A549 (cell line): ENCODE data around the gene CNOT9. TPM values are rescaled to one million over a fixed set of nuclear protein-coding genes. Genes with fewer than 3 reads are reported as not detected.

ENCODE experiments used
- ATAC-seq, 2 experiments: fragments of 200-7000 bp in 1 of 2; fragments of >200 bp in 1 of 2; cut with Nextera tagmentation in 1 of 2; cut with Tn5 transposase in 1 of 2; 3 replicates each; pipeline versions ENCODE4 v1.8.0 to v1.9.1; 2018 to 2020; ENCODE audit warnings: mild to moderate bottlenecking in 1 of 2, moderate library complexity in 1 of 2
- CTCF ChIA-PET: fragments of 300-600 bp; sonication (Branson Sonifier 250); formaldehyde crosslinking; extraction: SDS; loops from one replicate; lab custom pipeline; 2021; ENCODE audit warnings: antibody characterized with exemption, inconsistent platforms; lab: Yijun Ruan, JAX
- POLR2A ChIA-PET: fragments of 350-600 bp; formaldehyde crosslinking; extraction: SDS; loops from one replicate; lab custom pipeline; 2021; ENCODE audit warnings: antibody characterized with exemption, inconsistent platforms; lab: Yijun Ruan, JAX
- DNase-seq, 2 experiments: peaks; one replicate each; pipeline versions ENCODE4 v3.0.0 to v3.0.0-alpha.2; 2011 to 2016; ENCODE audit warnings: low read depth in 1 of 2, low spot score in 1 of 2
- FAIRE-seq: peaks from 2 replicates; lab custom pipeline; 2011; peaks lifted over from hg19 to GRCh38; lab: Jason Lieb, UNC
- H3K27ac ChIP-seq, 2 experiments: fragments of >200 bp; sonication (Bioruptor Twin); formaldehyde crosslinking; 3 replicates each; pipeline ENCODE4 v1.5.1; 2016 to 2017
- H3K4me1 ChIP-seq: fragments of >200 bp; sonication (Bioruptor Twin); formaldehyde crosslinking; 3 replicates; pipeline ENCODE4 v1.6.1; 2016
- H3K4me2 ChIP-seq: fragments of >200 bp; sonication (Bioruptor Twin); formaldehyde crosslinking; 3 replicates; pipeline ENCODE4 v1.6.1; 2016
- H3K4me3 ChIP-seq: fragments of >200 bp; sonication (Bioruptor Twin); formaldehyde crosslinking; 3 replicates; pipeline ENCODE4 v1.5.1; 2016
- H3K9me3 ChIP-seq: fragments of >200 bp; sonication (Bioruptor Twin); formaldehyde crosslinking; 3 replicates; pipeline ENCODE4 v1.6.1; 2016
- BHLHE40 ChIP-seq: IDR thresholded peaks from 2 replicates; pipeline ENCODE4 v1.6.1; 2012; ENCODE audit warnings: low read depth, low read length, inconsistent platforms
- CEBPB ChIP-seq, 2 experiments: fragments of >200 bp in 1 of 2; sonication (Bioruptor Twin) in 1 of 2; formaldehyde crosslinking in 1 of 2; IDR thresholded peaks; 2 replicates each; pipeline ENCODE4 v1.6.1; 2012 to 2016
- CHD4 ChIP-seq: fragments of 200-600 bp; sonication (generic); IDR thresholded peaks from 2 replicates; pipeline ENCODE4 v1.6.1; 2016; ENCODE audit warnings: antibody characterized with exemption, mild to moderate bottlenecking, borderline replicate concordance
- CTCF ChIP-seq: fragments of >200 bp; sonication (Bioruptor Twin); formaldehyde crosslinking; IDR thresholded peaks from 3 replicates; pipeline ENCODE4 v1.5.1; 2016
- ESRRA ChIP-seq: fragments of 150-350 bp; IDR thresholded peaks from 2 replicates; pipeline ENCODE4 v1.6.1; 2014; ENCODE audit warnings: mild to moderate bottlenecking, low read length, borderline replicate concordance
- FOSB ChIP-seq: fragments of 250-450 bp; sonication (Bioruptor Pico); IDR thresholded peaks from 2 replicates; pipeline ENCODE4 v1.5.0; 2020; ENCODE audit warnings: mild to moderate bottlenecking, moderate library complexity
- FOSL2 ChIP-seq, 2 experiments: fragments of 450-650 bp in 1 of 2; fragments of >200 bp in 1 of 2; sonication (Bioruptor Twin) in 1 of 2; formaldehyde crosslinking; IDR thresholded peaks; 2 replicates each; pipeline versions ENCODE4 v1.5.0 to v1.6.1; 2016 to 2020; ENCODE audit warnings: mild to moderate bottlenecking in 1 of 2, moderate library complexity in 1 of 2
- GATA3 ChIP-seq: IDR thresholded peaks from 2 replicates; pipeline ENCODE4 v1.6.1; 2012; ENCODE audit warnings: borderline replicate concordance
- HDAC2 ChIP-seq: fragments of 200-600 bp; sonication (generic); IDR thresholded peaks from 2 replicates; pipeline ENCODE4 v1.6.1; 2016
- HEYL ChIP-seq: fragments of 250-450 bp; sonication (Bioruptor Pico); IDR thresholded peaks from 2 replicates; pipeline ENCODE4 v1.8.0; 2021; ENCODE audit warnings: mild to moderate bottlenecking, moderate library complexity
- JUN ChIP-seq, 2 experiments: fragments of >200 bp; sonication (Bioruptor Twin); formaldehyde crosslinking; IDR thresholded peaks; 2 replicates in 1 of 2; 3 replicates in 1 of 2; pipeline ENCODE4 v1.6.1; 2016 to 2017
- KDM1A ChIP-seq: fragments of 200-600 bp; sonication (generic); IDR thresholded peaks from 2 replicates; pipeline ENCODE4 v1.6.1; 2016; ENCODE audit warnings: low read depth, mild to moderate bottlenecking
- MAFK ChIP-seq: fragments of 450-650 bp; IDR thresholded peaks from 2 replicates; pipeline ENCODE4 v1.6.1; 2014; ENCODE audit not compliant: partially characterized antibody
- MAZ ChIP-seq: fragments of 150-350 bp; IDR thresholded peaks from 2 replicates; pipeline ENCODE4 v1.6.1; 2014; ENCODE audit warnings: antibody characterized with exemption, low read depth, low read length, borderline replicate concordance
- MYC ChIP-seq: IDR thresholded peaks from 2 replicates; pipeline ENCODE4 v1.6.1; 2012; ENCODE audit warnings: mild to moderate bottlenecking, inconsistent platforms, low read length, improper control_type of control experiment, borderline replicate concordance
- NPAS2 ChIP-seq: fragments of 250-450 bp; sonication (Bioruptor Pico); IDR thresholded peaks from 2 replicates; pipeline ENCODE4 v1.8.0; 2022; ENCODE audit warnings: mild to moderate bottlenecking, moderate library complexity, borderline replicate concordance
- PBX3 ChIP-seq: IDR thresholded peaks from 2 replicates; pipeline ENCODE4 v1.6.1; 2012
- POLR2A ChIP-seq: IDR thresholded peaks from 2 replicates; pipeline ENCODE4 v1.6.1; 2012; ENCODE audit warnings: mild to moderate bottlenecking, low read length
- RAD21 ChIP-seq, 2 experiments: fragments of >200 bp in 1 of 2; sonication (Bioruptor Twin) in 1 of 2; formaldehyde crosslinking in 1 of 2; IDR thresholded peaks in 1 of 2; conservative IDR thresholded peaks in 1 of 2; 2 replicates in 1 of 2; 3 replicates in 1 of 2; pipeline ENCODE4 v1.6.1; 2012 to 2018; ENCODE audit warnings: inconsistent platforms in 1 of 2
- RCOR1 ChIP-seq: fragments of 150-350 bp; IDR thresholded peaks from 2 replicates; pipeline ENCODE4 v1.6.1; 2014; ENCODE audit warnings: antibody characterized with exemption, low read length, low read depth
- SREBF2 ChIP-seq: fragments of 450-650 bp; IDR thresholded peaks from 2 replicates; pipeline ENCODE4 v1.6.1; 2014; ENCODE audit warnings: mild to moderate bottlenecking, moderate library complexity
- TP53 ChIP-seq: fragments of 250-450 bp; sonication (Bioruptor Pico); IDR thresholded peaks from 2 replicates; pipeline ENCODE4 v1.5.0; 2021; ENCODE audit warnings: mild to moderate bottlenecking, moderate library complexity
- ZFP36 ChIP-seq: fragments of 450-650 bp; IDR thresholded peaks from 2 replicates; pipeline ENCODE4 v1.6.1; 2014; ENCODE audit warnings: borderline replicate concordance; ENCODE audit not compliant: partially characterized antibody
- ZSCAN20 ChIP-seq: fragments of 250-450 bp; sonication (Bioruptor Pico); IDR thresholded peaks from 2 replicates; pipeline ENCODE4 v1.8.0; 2022; ENCODE audit warnings: mild to moderate bottlenecking, moderate library complexity
- WGBS: methylation state at CpG from one replicate; pipeline ENCODE4 v1.1.6; 2017; ENCODE audit errors: missing lambda C conversion rate; 5-methylcytosine and 5-hydroxymethylcytosine counted together
- polyA plus RNA-seq, 4 experiments: library from polyadenylated mRNA; depleted of rRNA in 3 of 4; stranded (reverse); fragments of >200 nt; fragmentation: RNase III in 1 of 4; extraction: RNeasy Plus Mini Kit Qiagen cat#74134 plus additional on column Dnase treatment in 1 of 4; gene quantifications; 2 replicates in 3 of 4; 3 replicates in 1 of 4; pipeline ENCODE4 v1.2.3, GENCODE V29; 2011 to 2017

The CNOT9 gene
- polyA plus RNA-seq, 2 of the 4 experiments (the other 2 are of a cell fraction) = 42.7 to 87.4 TPM

DNA sequence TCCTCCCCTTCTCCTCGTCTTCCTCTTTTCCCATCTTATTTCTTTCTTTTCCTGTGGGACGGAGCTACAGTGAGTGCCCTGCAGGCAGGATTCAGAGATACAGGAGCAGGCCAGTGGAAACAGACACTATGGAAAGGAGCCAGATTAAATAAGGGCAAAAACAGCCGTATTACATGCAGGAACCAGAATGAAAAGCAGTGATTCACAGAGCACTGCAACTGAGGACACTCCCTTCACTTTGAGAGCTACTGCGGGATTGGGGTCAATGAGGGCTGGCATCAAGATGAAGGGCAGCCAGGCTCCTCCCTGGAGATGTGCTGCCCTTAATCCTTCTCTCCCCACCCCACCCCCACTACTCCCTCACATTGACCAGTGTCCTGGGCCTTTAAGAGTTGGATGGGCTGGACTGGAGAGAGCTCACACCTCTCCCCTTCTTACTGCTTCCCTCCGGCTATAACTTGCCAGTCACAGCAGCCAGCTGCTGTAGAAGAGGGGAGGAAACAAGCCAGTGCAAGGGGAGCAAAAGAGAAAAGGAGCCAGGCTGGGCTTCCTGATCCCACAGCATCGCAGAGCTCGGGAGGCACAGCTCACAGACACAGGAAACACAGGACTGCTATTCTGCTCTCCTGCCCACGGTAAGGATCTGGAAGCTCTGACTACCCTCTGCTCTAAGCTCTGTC is 38.9 kb downstream of the CNOT9 start, which contains the start of gene PLCD4 (continued):
- TF ChIP-seq MYC (no peak), RCOR1 (no peak)
- TF ChIP-seq, all 56 proteins: peak for 0

DNA sequence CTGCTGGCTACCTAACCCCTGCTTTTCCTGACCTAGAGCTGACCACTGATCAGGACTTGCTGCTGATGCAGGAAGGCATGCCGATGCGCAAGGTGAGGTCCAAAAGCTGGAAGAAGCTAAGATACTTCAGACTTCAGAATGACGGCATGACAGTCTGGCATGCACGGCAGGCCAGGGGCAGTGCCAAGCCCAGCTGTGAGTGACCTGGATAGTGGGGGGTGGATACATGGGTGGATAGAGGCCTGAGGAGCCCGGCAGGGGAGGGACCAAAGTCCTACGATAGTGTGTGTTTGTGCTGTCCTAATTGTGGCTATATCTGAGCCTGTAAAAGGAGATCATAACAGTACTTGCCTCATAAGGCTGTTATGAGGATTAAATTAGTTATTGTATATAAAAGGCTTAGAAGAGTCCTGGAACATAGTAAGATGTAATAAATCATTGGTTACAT is 47.3 kb downstream of the CNOT9 start:
- Histone ChIP-seq H3K9me3 (no peaks in the 10 kb centered on the region), H3K4me3 (no peak overlapping the region)
- 70% methylated on average over 6 of the region's 6 CpGs for whole genome bisulfite sequencing
- TF ChIP-seq FOSB (CRISPR knock-in tag) (no peak), ESRRA (no peak), FOSL2 (IDR thresholded peaks at IDR 0.05) (no peak), FOSL2 (CRISPR knock-in tag; IDR thresholded peaks at IDR 0.05) (no peak), NPAS2 (no peak), GATA3 (no peak), MAZ (no peak), CTCF (no peak), POLR2A (no peak), ZFP36 (no peak), ZSCAN20 (CRISPR knock-in tag) (no peak), PBX3 (no peak), SREBF2 (no peak), MAFK (no peak), BHLHE40 (no peak), TP53 (CRISPR knock-in tag) (no peak), JUN (IDR thresholded peaks at IDR 0.05) (no peak), CEBPB (IDR thresholded peaks at IDR 0.05) (no peak), CHD4 (no peak), HDAC2 (no peak), HEYL (CRISPR knock-in tag) (no peak)
- TF ChIP-seq, all 56 proteins: peak for 0
- no peak overlapping the region for H3K4me2 ChIP-seq
- ATAC-seq (peak; percentile 23 to 43; a peak in 4 of 6 replicates), DNase-seq (no peak), FAIRE-seq (no peak)
- ChIA-PET POLR2A (no interaction called here), CTCF (interaction anchor here (1.2 kb wide), 1 partner anchor 43 kb away, joined by 3 read pairs; no protein-coding TSS in a partner anchor)
- H3K27ac ChIP-seq = no peak overlapping the region
- no peaks in the 10 kb centered on the region for H3K4me1 ChIP-seq

DNA sequence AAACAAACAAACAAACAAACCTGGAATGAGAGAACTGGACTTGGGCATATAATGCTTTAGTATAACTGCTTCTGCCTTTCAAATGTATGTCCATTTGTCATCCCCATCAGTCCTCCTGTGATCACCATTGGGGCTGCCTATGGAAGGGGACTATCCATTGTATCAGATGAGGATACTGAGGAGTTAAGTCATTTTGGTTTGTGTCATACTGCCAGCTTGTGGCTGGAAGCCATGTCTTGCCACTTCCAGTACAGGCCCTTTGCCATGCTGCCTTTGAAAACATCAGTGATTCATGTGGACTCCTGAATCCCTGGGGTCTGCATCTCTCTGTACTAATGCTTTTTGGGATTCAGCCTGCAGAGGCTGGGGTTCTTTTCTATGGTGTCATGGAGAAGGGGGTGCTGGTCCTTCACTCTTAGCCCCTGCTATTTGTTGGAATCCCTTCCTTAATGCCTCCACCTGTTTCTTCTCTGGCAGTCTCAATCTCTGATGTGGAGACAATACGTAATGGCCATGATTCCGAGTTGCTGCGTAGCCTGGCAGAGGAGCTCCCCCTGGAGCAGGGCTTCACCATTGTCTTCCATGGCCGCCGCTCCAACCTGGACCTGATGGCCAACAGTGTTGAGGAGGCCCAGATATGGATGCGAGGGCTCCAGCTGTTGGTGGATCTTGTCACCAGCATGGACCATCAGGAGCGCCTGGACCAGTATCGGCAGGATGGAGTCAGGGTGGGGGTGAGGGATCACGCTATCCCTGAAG is 49.6 kb downstream of the CNOT9 start:
- POLR2A ChIA-PET = no interaction called here
- TF ChIP-seq RAD21 (conservative IDR thresholded peaks at IDR 0.05 in 1 of 2, IDR thresholded peaks at IDR 0.05 in 1 of 2) (peak in 1 of 2 experiments; percentile 40; a peak in 2 of 5 replicates), KDM1A (no peak)
- 87% methylated on average over 6 of the region's 9 CpGs for WGBS
- H3K4me3 ChIP-seq = no peak overlapping the region
- no peaks in the 10 kb centered on the region for H3K9me3 ChIP-seq
- H3K4me2 ChIP-seq = no peak overlapping the region
- H3K4me1 ChIP-seq = no peaks in the 10 kb centered on the region
- CTCF ChIA-PET = interaction anchor here (0.7 to 2.1 kb wide), 4 partner anchors 10 to 297 kb away, joined by 3 to 5 read pairs (median 4); partner anchors contain the start of gene PLCD4
- no peak for DNase-seq
- no peak for FAIRE-seq
- no peak overlapping the region for H3K27ac ChIP-seq
- peak in 1 of 2 experiments; percentile 67; a peak in 3 of 6 replicates for ATAC-seq
